NB4 (cell line): ENCODE measurements around the gene SREBF1.

Experiments used
- CTCF ChIP-seq: IDR thresholded peaks from one replicate; pipeline ENCODE4 v1.5.1; 2012; ENCODE audit warnings: low read depth, low read length
- MYC ChIP-seq: IDR thresholded peaks from 2 replicates; pipeline ENCODE4 v1.6.1; 2011; ENCODE audit warnings: low read depth, low read length
- POLR2A ChIP-seq: IDR thresholded peaks from 2 replicates; pipeline ENCODE4 v1.6.1; 2011; ENCODE audit warnings: mild to moderate bottlenecking; ENCODE audit not compliant: insufficient read length; ENCODE audit errors: extremely low read depth

- no peak for TF ChIP-seq POLR2A
- TF ChIP-seq CTCF = no peak
- TF ChIP-seq MYC = no peak
Observed at GRCh38 chr17:17877529-17878358, 41.0 kb upstream of the SREBF1 start.
